ENCODE measurements around the gene ZNF593. TPM values are rescaled to one million over a fixed set of nuclear protein-coding genes. Genes with fewer than 3 reads are reported as not detected.

ZNF593 gene
- total RNA-seq, 2 donors from 2014 or later, result 14.4 to 20.5 TPM

DNA sequence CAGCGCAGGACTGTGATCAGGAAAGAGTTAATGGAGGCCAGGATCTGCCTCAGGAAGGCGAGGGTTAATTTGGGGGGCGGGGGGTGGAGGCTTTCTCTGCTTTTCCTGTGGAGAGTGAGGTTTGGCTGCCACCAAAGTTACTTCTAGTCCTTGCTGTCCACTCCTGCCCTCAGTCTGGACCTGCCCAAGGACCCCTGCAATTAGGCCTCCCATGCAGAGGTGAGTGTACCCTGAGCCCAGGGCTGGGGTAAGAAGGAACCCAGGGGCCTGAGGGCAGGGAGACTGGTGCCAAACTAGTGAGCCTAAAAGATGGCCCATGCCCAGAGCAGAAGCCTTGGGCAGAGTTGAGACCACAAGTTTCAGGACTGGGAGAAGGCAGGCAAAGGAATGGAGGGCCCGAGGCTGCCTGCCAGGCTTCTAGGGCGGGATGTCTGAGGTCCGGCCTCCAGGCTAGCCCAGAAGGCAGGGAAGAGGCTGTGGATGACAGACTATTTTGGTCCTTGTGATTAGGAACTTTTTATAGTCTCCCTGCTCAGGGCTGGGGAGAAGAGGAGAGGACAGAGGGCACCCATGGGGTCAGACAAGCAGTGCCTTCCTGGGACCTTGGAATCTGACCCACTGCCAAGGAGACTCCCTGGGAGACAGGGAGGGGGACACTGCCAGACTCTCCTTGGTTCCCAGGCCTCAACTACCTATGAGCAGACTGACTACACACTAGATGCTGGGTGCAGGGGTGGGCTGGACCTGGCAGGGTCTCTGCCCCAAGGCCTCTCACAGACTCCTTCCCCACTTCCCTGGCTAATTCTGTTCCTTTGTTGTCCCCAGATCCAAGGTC lies 10.6 kb upstream of the ZNF593 start, which contains the start of gene FAM110D:
Gene FAM110D (plus strand): TSS at position 172 of the 835 bp plus-strand sequence. CDS start 2,213 bp downstream, outside the sequence.
- TF ChIP-seq CTCF (IDR thresholded peaks at IDR 0.05), result no peak
- ATAC-seq (ENCODE audit: insufficient number of reproducible peaks, low FRiP score, low read depth) (no peak), DNase-seq (ENCODE audit: low spot score) (no peak)
- peaks cover 0 to 12% of the 10 kb centered on the region in 2 donors for H3K4me1 ChIP-seq (ENCODE audit: control insufficient read depth in 1 of 2, low read depth in 2 of 2)
- H3K4me3 ChIP-seq, result peak within 1 kb of the TSS; percentile 22
- H3K9me3 ChIP-seq, result no peaks in the 10 kb centered on the region
- no peaks in the 10 kb centered on the region for H3K36me3 ChIP-seq
- H3K27me3 ChIP-seq (replicated peaks; ENCODE audit: insufficient read depth), result no peaks in the 10 kb centered on the region
- H3K27ac ChIP-seq, result no peak within 1 kb of the TSS

DNA sequence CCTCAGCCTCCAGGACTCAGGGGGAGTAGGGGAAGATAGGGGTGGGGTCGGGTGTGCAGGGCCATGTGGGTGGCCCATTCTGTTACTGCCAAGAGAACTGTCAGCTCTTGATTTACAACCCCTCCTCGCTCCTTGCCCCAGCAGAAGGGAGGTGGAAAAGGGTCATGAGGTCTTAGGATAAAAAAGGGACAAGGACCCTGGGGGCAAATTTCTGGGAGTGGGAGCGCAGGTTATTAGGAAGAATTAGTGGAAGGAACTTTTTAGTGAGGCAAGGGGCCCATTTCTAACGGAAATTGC lies 10.0 kb upstream of the ZNF593 start:
- ATAC-seq (ENCODE audit: insufficient number of reproducible peaks, low FRiP score, low read depth), result no peak
- Histone ChIP-seq H3K36me3 (no peaks in the 10 kb centered on the region), H3K27me3 (replicated peaks; ENCODE audit: insufficient read depth) (no peaks in the 10 kb centered on the region), H3K4me3 (peak overlapping the region; percentile 22), H3K9me3 (no peaks in the 10 kb centered on the region), H3K4me1 (ENCODE audit: control insufficient read depth in 1 of 2, low read depth in 2 of 2) (peaks cover 0 to 12% of the 10 kb centered on the region in 2 donors), H3K27ac (no peak overlapping the region)
- no peak for TF ChIP-seq CTCF (IDR thresholded peaks at IDR 0.05)
- no peak for DNase-seq (ENCODE audit: low spot score)

DNA sequence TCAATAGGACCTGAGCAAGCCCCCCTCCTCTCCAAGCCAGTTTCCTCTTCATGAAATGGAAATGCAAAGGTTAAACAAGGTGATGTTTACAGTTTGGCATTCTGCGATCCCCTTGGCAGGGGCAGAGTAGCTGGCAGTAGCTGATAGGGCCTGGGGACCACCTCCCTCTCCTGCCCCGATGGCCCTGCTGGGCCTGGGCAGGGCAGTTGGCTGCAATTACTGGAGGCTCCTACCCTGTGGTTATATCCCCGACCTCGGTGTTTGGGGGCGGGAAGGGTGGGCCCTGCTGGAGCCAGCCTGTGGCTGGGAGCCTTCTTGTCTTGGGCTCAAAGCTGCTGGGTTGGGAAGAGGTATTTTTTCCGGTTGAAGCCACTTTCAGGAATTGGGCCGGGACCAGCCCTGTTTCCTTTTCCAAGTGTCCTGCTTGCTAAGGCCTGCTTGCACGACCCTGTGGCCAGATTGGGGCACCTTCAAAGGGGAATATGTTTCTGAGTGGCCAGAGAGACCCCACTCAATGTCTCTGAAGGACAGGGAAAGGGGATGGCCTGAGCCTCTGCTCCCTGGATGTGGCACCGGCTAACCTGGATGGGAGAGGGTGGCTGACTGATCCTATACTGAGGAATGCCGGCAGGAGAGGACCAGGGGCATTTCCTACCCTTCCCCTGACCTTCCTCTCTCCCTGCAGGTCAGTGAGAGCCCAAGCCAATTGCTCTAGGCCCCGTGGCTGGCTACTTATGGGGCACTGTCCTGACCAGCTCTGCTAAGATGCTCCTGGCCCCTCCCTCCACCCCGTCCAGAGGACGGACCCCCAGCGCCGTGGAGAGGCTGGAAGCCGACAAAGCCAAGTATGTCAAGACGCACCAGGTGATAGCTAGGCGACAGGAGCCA lies 8.9 kb upstream of the ZNF593 start:
- Histone ChIP-seq H3K4me3 (peak overlapping the region; percentile 70), H3K9me3 (no peaks in the 10 kb centered on the region), H3K36me3 (no peaks in the 10 kb centered on the region), H3K27ac (no peak overlapping the region), H3K4me1 (ENCODE audit: control insufficient read depth in 1 of 2, low read depth in 2 of 2) (peaks cover 0 to 12% of the 10 kb centered on the region in 2 donors), H3K27me3 (replicated peaks; ENCODE audit: insufficient read depth) (no peaks in the 10 kb centered on the region)
- TF ChIP-seq CTCF (IDR thresholded peaks at IDR 0.05), result no peak
- ATAC-seq (ENCODE audit: insufficient number of reproducible peaks, low FRiP score, low read depth) (no peak), DNase-seq (ENCODE audit: low spot score) (no peak)

DNA sequence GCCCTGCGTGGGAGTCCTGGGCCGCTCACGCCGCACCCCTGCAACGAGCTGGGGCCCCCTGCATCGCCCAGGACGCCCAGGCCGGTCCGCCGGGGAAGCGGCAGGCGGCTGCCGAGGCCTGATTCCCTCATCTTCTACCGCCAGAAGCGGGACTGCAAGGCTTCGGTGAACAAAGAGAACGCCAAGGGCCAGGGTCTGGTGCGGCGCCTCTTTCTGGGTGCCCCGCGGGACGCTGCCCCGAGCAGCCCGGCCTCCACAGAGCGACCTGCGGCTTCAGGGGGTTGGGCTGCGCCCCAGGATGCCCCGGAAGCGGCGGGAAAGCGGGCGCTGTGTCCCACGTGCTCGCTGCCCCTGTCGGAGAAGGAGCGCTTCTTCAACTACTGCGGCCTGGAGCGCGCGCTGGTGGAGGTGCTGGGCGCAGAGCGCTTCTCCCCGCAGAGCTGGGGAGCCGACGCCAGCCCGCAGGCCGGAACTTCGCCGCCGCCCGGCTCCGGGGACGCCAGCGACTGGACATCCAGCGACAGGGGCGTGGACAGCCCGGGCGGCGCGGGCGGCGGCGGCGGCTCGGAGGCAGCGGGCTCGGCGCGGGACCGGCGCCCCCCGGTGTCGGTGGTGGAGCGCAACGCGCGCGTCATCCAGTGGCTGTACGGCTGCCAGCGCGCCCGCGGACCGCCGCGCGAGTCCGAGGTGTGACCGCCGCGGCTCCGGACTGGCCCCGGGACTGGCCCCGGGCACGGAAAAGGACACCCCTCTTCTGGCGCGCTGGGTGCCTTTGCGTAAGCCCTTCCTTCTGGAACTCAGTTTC lies 8.1 kb upstream of the ZNF593 start:
- no peak for TF ChIP-seq CTCF (IDR thresholded peaks at IDR 0.05)
- no peak for ATAC-seq (ENCODE audit: insufficient number of reproducible peaks, low FRiP score, low read depth)
- DNase-seq (ENCODE audit: low spot score), result no peak

More for the DNA sequence above, 8.1 kb upstream of the ZNF593 start:
- Histone ChIP-seq H3K27ac (no peak overlapping the region), H3K4me1 (ENCODE audit: control insufficient read depth in 1 of 2, low read depth in 2 of 2) (peaks cover 0 to 12% of the 10 kb centered on the region in 2 donors), H3K36me3 (no peaks in the 10 kb centered on the region), H3K4me3 (peak overlapping the region; percentile 70), H3K9me3 (no peaks in the 10 kb centered on the region), H3K27me3 (replicated peaks; ENCODE audit: insufficient read depth) (no peaks in the 10 kb centered on the region)
